ENCODE measurements around the gene EMC8. TPM values are rescaled to one million over a fixed set of nuclear protein-coding genes. Genes with fewer than 3 reads are reported as not detected.

Gene EMC8
- total RNA-seq, 1 experiment from 2014 or later: 24.2 TPM

DNA sequence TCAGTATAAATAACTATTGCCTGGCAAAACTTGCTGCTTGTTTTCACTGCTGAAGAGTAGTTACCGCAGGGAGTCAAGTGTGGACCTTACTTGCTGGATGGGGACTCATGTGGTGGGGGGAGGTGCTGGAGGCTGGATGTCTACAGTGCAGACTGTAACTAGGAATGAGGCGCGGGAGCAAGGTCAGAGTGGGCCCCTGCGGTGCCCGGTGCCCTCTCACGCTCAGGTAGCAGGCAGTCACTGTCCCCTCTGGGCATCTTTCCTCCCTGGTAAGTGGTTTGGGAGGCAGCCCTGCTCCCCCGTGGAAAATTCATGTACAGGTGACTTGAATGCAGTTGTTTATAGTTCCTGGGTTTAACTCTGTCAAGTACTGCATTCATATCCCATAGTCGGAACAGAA, 4.6 kb downstream of the EMC8 start:
- Histone ChIP-seq H3K27ac (ENCODE audit: low read length) (no peak overlapping the region), H3K9me2 (replicated peaks; ENCODE audit: insufficient read depth, low read length) (no peaks in the 10 kb centered on the region), H3K36me3 (ENCODE audit: insufficient read depth, low read length) (peaks cover 27% of the 10 kb centered on the region; the same call in 1 of the 2 replicates), H3K27me3 (ENCODE audit: low read length) (no peaks in the 10 kb centered on the region), H3K4me3 (ENCODE audit: low read length) (no peak overlapping the region), H3K9ac (ENCODE audit: low read length) (no peak overlapping the region), H3K4me2 (ENCODE audit: low read depth, low read length, poor library complexity, severe bottlenecking) (no peak overlapping the region), H3K4me1 (ENCODE audit: low read length) (peaks cover 23% of the 10 kb centered on the region), H4K20me1 (ENCODE audit: insufficient read depth, low read depth, low read length) (peaks cover 51% of the 10 kb centered on the region), H3K79me2 (ENCODE audit: low read length) (peaks cover 97% of the 10 kb centered on the region), H3K9me3 (ENCODE audit: low read length) (no peaks in the 10 kb centered on the region), H2AFZ (ENCODE audit: low read length) (no peak overlapping the region)
- no peak for DNase-seq

DNA sequence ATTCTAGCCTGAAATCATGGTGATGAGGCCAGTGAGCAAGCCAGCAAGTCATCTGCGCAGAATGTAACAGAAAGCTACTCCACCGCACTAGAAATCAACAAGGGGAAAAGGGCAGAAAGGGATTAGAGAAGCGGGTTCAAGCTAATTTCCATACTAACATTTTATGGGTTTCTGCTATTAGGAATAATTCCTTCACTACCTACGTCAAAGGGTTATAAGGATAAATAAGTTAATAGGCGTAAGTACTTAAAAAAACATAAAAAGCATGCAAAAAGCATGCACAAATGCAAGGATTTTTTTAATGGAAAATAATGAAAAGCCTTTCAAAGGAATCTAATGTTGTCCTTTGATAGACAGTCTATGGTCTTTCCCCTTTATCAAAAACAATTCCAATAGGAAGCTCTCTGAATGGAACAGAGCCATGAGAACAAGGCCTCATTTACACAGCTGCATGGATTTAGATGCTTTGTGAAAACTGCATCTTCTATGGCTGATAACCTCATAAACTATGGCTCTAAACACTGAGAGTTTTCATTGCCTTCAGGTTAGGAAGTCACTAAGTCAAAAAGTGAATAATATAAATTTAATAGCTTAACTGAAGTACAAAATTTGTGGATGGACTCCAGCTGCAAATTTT, 5.6 kb downstream of the EMC8 start:
- Histone ChIP-seq H3K36me3 (ENCODE audit: insufficient read depth, low read length) (peaks cover 30% of the 10 kb centered on the region; the same call in 1 of the 2 replicates), H3K4me2 (ENCODE audit: low read depth, low read length, poor library complexity, severe bottlenecking) (no peak overlapping the region), H3K4me3 (ENCODE audit: low read length) (no peak overlapping the region), H3K79me2 (ENCODE audit: low read length) (peaks cover 96% of the 10 kb centered on the region), H3K27me3 (ENCODE audit: low read length) (no peaks in the 10 kb centered on the region), H4K20me1 (ENCODE audit: insufficient read depth, low read depth, low read length) (peaks cover 49% of the 10 kb centered on the region), H3K9me2 (replicated peaks; ENCODE audit: insufficient read depth, low read length) (no peaks in the 10 kb centered on the region), H2AFZ (ENCODE audit: low read length) (no peak overlapping the region), H3K9ac (ENCODE audit: low read length) (no peak overlapping the region), H3K4me1 (ENCODE audit: low read length) (peaks cover 24% of the 10 kb centered on the region), H3K27ac (ENCODE audit: low read length) (no peak overlapping the region), H3K9me3 (ENCODE audit: low read length) (no peaks in the 10 kb centered on the region)
- DNase-seq: no peak

- H3K79me2 ChIP-seq (ENCODE audit: low read length): peaks cover 70% of the 10 kb centered on the region
- no peaks in the 10 kb centered on the region for H3K9me2 ChIP-seq (replicated peaks; ENCODE audit: insufficient read depth, low read length)
- no peak overlapping the region for H2AFZ ChIP-seq (ENCODE audit: low read length)
- no peaks in the 10 kb centered on the region for H3K27me3 ChIP-seq (ENCODE audit: low read length)
- H3K36me3 ChIP-seq (ENCODE audit: insufficient read depth, low read length): peaks cover 24% of the 10 kb centered on the region; the same call in 1 of the 2 replicates
- H3K4me2 ChIP-seq (ENCODE audit: low read depth, low read length, poor library complexity, severe bottlenecking): no peak overlapping the region
- peaks cover 13% of the 10 kb centered on the region for H3K4me1 ChIP-seq (ENCODE audit: low read length)
- no peak for DNase-seq
- H3K27ac ChIP-seq (ENCODE audit: low read length): no peak overlapping the region
- no peaks in the 10 kb centered on the region for H3K9me3 ChIP-seq (ENCODE audit: low read length)
- H3K4me3 ChIP-seq (ENCODE audit: low read length): no peak overlapping the region
- H3K9ac ChIP-seq (ENCODE audit: low read length): no peak overlapping the region
- peaks cover 30% of the 10 kb centered on the region; the same call in 1 of the 2 replicates for H4K20me1 ChIP-seq (ENCODE audit: insufficient read depth, low read depth, low read length)
These were observed 9.6 kb downstream of the EMC8 start for GRCh38 chr16:85789773-85790172.

DNA sequence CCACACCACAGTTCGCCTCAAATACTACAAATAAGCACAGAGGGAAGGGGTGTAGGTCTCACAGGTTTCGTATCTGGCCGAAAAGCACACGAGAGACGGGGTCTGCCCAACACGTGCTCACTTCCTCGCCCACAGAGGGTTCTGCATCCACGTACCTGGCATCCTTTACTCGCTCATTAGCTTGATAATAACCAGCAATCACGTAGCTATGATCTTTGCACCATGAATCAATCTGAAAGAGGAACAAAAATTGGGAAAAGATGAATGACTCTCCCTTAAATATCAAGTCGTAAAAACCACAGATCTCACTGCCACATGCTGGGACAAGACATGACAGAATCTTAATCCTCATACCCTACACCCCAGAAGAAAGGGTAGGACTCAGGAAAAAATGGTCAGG, 10.5 kb downstream of the EMC8 start:
- Histone ChIP-seq H3K27ac (ENCODE audit: low read length) (no peak overlapping the region), H3K36me3 (ENCODE audit: insufficient read depth, low read length) (peaks cover 22% of the 10 kb centered on the region; the same call in 1 of the 2 replicates), H3K27me3 (ENCODE audit: low read length) (no peaks in the 10 kb centered on the region), H3K4me1 (ENCODE audit: low read length) (peaks cover 13% of the 10 kb centered on the region), H2AFZ (ENCODE audit: low read length) (no peak overlapping the region), H4K20me1 (ENCODE audit: insufficient read depth, low read depth, low read length) (peaks cover 29% of the 10 kb centered on the region; the same call in 1 of the 2 replicates), H3K4me3 (ENCODE audit: low read length) (no peak overlapping the region), H3K4me2 (ENCODE audit: low read depth, low read length, poor library complexity, severe bottlenecking) (no peak overlapping the region), H3K9me2 (replicated peaks; ENCODE audit: insufficient read depth, low read length) (no peaks in the 10 kb centered on the region), H3K9me3 (ENCODE audit: low read length) (no peaks in the 10 kb centered on the region), H3K79me2 (ENCODE audit: low read length) (peaks cover 61% of the 10 kb centered on the region), H3K9ac (ENCODE audit: low read length) (no peak overlapping the region)
- no peak for DNase-seq

- no peak overlapping the region for H3K9ac ChIP-seq (ENCODE audit: low read length)
- no peak overlapping the region for H3K4me2 ChIP-seq (ENCODE audit: low read depth, low read length, poor library complexity, severe bottlenecking)
- H3K9me3 ChIP-seq (ENCODE audit: low read length): no peaks in the 10 kb centered on the region
- peaks cover 21% of the 10 kb centered on the region; the same call in 1 of the 2 replicates for H4K20me1 ChIP-seq (ENCODE audit: insufficient read depth, low read depth, low read length)
- no peak overlapping the region for H3K4me3 ChIP-seq (ENCODE audit: low read length)
- no peaks in the 10 kb centered on the region for H3K9me2 ChIP-seq (replicated peaks; ENCODE audit: insufficient read depth, low read length)
- peaks cover 13% of the 10 kb centered on the region for H3K4me1 ChIP-seq (ENCODE audit: low read length)
- H3K27ac ChIP-seq (ENCODE audit: low read length): no peak overlapping the region
- no peak for DNase-seq
- H3K79me2 ChIP-seq (ENCODE audit: low read length): peaks cover 38% of the 10 kb centered on the region
- peaks cover 22% of the 10 kb centered on the region; the same call in 1 of the 2 replicates for H3K36me3 ChIP-seq (ENCODE audit: insufficient read depth, low read length)
- no peak overlapping the region for H2AFZ ChIP-seq (ENCODE audit: low read length)
- H3K27me3 ChIP-seq (ENCODE audit: low read length): no peaks in the 10 kb centered on the region
These were observed 13.4 kb downstream of the EMC8 start for GRCh38 chr16:85785927-85786326.

DNA sequence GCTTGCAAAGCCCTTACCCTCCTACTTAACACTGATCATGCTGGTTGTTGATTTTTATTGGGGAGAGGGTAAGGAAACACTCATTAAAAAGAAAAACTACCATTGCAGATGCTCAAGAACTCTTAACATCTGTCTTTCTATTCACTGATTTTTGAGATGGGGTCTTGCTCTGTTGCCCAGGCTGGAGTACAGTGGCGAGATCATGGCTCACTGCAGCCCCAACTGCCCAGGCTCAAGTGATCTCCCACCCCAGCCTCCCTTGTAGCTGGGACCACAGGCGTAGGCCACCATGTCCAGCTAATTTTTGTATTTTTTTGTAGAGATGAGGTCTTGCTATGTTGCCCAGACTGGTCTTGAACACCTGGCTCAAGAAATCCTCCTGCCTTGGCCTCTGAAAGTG, 14.5 kb downstream of the EMC8 start:
- DNase-seq: no peak
- peaks cover 19% of the 10 kb centered on the region; the same call in 1 of the 2 replicates for H3K36me3 ChIP-seq (ENCODE audit: insufficient read depth, low read length)
- H3K4me3 ChIP-seq (ENCODE audit: low read length): no peak overlapping the region
- H3K27ac ChIP-seq (ENCODE audit: low read length): no peak overlapping the region
- no peak overlapping the region for H3K9ac ChIP-seq (ENCODE audit: low read length)
- peaks cover 27% of the 10 kb centered on the region for H3K79me2 ChIP-seq (ENCODE audit: low read length)
- no peaks in the 10 kb centered on the region for H3K9me3 ChIP-seq (ENCODE audit: low read length)
- H3K4me1 ChIP-seq (ENCODE audit: low read length): peaks cover 2% of the 10 kb centered on the region
- no peak overlapping the region for H2AFZ ChIP-seq (ENCODE audit: low read length)
- H3K27me3 ChIP-seq (ENCODE audit: low read length): no peaks in the 10 kb centered on the region
- H3K9me2 ChIP-seq (replicated peaks; ENCODE audit: insufficient read depth, low read length): no peaks in the 10 kb centered on the region
- H3K4me2 ChIP-seq (ENCODE audit: low read depth, low read length, poor library complexity, severe bottlenecking): no peak overlapping the region
- H4K20me1 ChIP-seq (ENCODE audit: insufficient read depth, low read depth, low read length): peaks cover 22% of the 10 kb centered on the region; the same call in 1 of the 2 replicates

DNA sequence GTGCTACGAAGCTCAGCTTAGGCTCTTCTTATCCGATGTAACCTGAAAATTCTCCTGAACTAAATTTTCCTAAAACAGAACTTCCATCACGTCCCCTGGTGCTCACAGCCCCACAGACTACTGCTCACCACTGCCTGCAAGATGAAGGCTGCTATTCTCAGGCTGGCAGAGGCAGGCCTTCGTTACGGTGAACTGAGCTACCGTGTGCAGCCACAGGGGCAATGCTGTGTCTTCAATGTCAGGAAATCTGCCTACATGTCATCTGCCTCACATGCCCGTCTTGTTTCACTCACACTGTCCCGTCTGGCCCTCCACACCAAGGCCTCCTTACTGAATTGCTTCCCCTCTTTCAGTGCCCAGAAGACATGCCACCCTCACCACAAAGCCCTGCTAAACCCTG, 15.9 kb downstream of the EMC8 start:
- no peak overlapping the region for H2AFZ ChIP-seq (ENCODE audit: low read length)
- H3K79me2 ChIP-seq (ENCODE audit: low read length): peaks cover 16% of the 10 kb centered on the region
- no peaks in the 10 kb centered on the region for H3K27me3 ChIP-seq (ENCODE audit: low read length)
- H3K36me3 ChIP-seq (ENCODE audit: insufficient read depth, low read length): peaks cover 12% of the 10 kb centered on the region; the same call in 1 of the 2 replicates
- no peaks in the 10 kb centered on the region for H3K9me3 ChIP-seq (ENCODE audit: low read length)
- no peak overlapping the region for H3K27ac ChIP-seq (ENCODE audit: low read length)
- H3K9ac ChIP-seq (ENCODE audit: low read length): no peak overlapping the region
- H4K20me1 ChIP-seq (ENCODE audit: insufficient read depth, low read depth, low read length): peaks cover 22% of the 10 kb centered on the region; the same call in 1 of the 2 replicates
- H3K4me1 ChIP-seq (ENCODE audit: low read length): no peaks in the 10 kb centered on the region
- no peak overlapping the region for H3K4me2 ChIP-seq (ENCODE audit: low read depth, low read length, poor library complexity, severe bottlenecking)
- DNase-seq: no peak
- H3K4me3 ChIP-seq (ENCODE audit: low read length): no peak overlapping the region
- H3K9me2 ChIP-seq (replicated peaks; ENCODE audit: insufficient read depth, low read length): no peaks in the 10 kb centered on the region

GRCh38 chr16:85782451-85782850, 16.9 kb downstream of the EMC8 start:
- DNase-seq: no peak
- H3K79me2 ChIP-seq (ENCODE audit: low read length): peaks cover 8% of the 10 kb centered on the region
- no peak overlapping the region for H2AFZ ChIP-seq (ENCODE audit: low read length)
- peaks cover 4% of the 10 kb centered on the region; the same call in 1 of the 2 replicates for H3K36me3 ChIP-seq (ENCODE audit: insufficient read depth, low read length)
- H3K9ac ChIP-seq (ENCODE audit: low read length): no peak overlapping the region
- H3K4me1 ChIP-seq (ENCODE audit: low read length): no peaks in the 10 kb centered on the region
- H3K9me2 ChIP-seq (replicated peaks; ENCODE audit: insufficient read depth, low read length): no peaks in the 10 kb centered on the region
- H3K27me3 ChIP-seq (ENCODE audit: low read length): no peaks in the 10 kb centered on the region
- H3K4me2 ChIP-seq (ENCODE audit: low read depth, low read length, poor library complexity, severe bottlenecking): no peak overlapping the region
- H3K9me3 ChIP-seq (ENCODE audit: low read length): no peaks in the 10 kb centered on the region
- H3K27ac ChIP-seq (ENCODE audit: low read length): no peak overlapping the region
- H4K20me1 ChIP-seq (ENCODE audit: insufficient read depth, low read depth, low read length): peaks cover 22% of the 10 kb centered on the region; the same call in 1 of the 2 replicates
- no peak overlapping the region for H3K4me3 ChIP-seq (ENCODE audit: low read length)

Measured in Karpas-422 (cell line).